NCI-H460 (cell line): ENCODE results near the gene CALHM2. TPM values are rescaled to one million over a fixed set of nuclear protein-coding genes. Genes with fewer than 3 reads are reported as not detected.
"Not testable (repeated sequence)": the region's sequence is repeated elsewhere in the genome, so short reads cannot be mapped to it uniquely, and the experiment has no call there.

Experiments
- DNase-seq: peaks from one replicate; pipeline ENCODE4 v3.0.0-alpha.2; 2016; ENCODE audit warnings: low read depth; ENCODE audit errors: extremely low read depth
- polyA plus RNA-seq: library from polyadenylated mRNA; depleted of rRNA; stranded (reverse); fragments of >200 nt; gene quantifications from 2 replicates; pipeline ENCODE4 v1.2.3, GENCODE V29; 2014; cell fraction: nucleus; rRNA removed
- total RNA-seq: library from RNA; depleted of rRNA; stranded (reverse); fragments of >200 nt; shearing (Covaris generic); gene quantifications from 2 replicates; pipeline ENCODE4 v1.2.3, GENCODE V29; 2014; rRNA removed

The CALHM2 gene, protein sequence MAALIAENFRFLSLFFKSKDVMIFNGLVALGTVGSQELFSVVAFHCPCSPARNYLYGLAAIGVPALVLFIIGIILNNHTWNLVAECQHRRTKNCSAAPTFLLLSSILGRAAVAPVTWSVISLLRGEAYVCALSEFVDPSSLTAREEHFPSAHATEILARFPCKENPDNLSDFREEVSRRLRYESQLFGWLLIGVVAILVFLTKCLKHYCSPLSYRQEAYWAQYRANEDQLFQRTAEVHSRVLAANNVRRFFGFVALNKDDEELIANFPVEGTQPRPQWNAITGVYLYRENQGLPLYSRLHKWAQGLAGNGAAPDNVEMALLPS
- total RNA-seq, result 16.6 and 18.1 TPM in 2 replicates
- polyA plus RNA-seq, result 29.7 and 30.9 TPM in 2 replicates

DNA sequence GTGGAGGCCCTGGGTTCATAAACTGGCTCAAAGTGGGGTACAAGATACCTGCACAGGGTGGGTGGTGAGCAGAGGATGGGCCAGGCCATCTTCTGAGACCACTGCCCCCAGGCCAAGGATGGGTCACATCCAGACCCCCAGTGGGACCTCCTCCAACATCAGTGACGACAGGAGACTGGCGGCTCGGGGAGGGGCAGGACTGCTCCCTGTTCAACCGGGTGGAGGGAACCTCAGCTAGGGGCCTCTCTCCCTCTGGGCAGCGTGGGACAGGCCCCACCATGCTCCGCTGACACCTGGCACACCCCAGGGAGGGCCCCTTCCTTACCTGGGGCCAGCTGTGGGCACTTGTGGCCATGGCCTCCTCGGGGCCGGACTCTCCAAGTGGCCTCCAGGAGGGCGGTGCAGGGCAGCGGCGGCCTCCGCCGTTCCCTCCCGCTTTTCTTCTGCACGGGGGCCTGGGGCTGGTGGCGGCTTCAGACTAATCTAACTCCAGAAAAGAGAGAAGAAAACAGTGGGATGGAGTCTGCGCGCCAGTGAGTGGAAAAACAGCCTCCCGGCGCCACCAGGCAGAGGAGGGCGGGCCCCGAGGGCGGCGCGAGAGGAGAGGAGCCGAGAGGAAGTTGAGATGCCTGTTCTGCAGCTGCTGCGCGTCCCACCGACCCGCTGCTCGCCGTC, at the start of gene CALHM2:
TSS of gene CALHM2 (minus strand) at position 540 of the 675 bp plus-strand sequence. CDS start 2,429 bp downstream, outside the sequence.
- peak; percentile 28 for DNase-seq

DNA sequence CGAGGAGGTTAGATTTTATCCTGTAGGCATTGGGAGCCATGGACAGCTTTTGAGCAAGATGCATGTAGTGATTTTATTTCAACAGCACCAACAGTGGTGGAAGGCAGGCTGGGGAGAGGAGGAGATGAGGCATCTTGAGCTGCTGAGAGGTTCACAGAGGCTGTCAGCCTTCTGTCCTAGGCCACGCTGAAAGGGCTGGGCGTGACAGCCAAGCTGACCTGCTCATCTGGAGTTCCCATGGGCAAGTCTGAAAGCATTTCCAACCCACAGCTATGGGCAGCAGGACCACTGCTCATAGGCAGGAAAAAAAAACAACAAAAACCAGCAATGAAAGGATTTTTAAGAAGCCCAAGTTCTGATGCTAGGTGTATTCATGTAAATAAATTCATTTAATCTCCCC, 49.0 kb upstream of the CALHM2 start:
- no peak for DNase-seq

DNA sequence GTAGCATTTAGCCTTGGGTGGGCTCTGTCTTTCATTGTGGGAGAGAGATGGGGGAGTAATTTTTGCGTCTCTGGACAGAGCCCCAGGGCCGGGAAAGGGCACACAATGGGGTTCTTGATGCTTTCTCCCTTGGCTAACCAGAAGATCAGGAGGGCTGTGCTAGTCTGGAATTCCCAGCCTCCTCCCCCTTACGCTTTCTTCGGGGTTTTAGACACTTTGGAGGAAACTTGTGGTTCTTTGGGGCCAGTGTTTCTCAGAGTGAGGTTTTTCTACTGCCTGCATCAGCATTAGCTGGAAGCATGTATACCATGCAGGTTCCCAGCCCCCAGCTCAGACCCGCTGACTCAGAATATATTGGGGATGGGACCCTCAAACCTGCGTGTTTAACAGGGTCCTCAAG, 48.3 kb upstream of the CALHM2 start:
- DNase-seq, result no peak

DNA sequence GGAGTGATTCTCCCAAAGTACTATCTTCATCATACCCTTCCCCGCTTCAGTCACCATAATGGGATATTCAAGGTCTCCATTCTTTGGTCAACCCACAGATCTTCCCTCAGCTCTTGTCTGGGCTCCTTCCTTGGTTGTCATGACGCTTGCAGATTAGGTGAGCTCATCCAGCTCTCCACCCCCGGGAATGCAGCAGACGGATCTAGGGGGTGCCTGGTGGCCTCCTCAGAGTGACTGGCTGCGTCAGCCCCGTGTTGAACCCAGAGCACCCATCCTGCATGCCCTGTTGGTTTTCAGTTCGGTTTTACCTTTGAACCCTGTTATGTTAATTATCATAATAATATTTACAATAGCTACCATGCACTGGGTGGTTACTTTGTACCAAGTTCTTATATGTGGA, 47.7 kb upstream of the CALHM2 start:
- no peak for DNase-seq

DNA sequence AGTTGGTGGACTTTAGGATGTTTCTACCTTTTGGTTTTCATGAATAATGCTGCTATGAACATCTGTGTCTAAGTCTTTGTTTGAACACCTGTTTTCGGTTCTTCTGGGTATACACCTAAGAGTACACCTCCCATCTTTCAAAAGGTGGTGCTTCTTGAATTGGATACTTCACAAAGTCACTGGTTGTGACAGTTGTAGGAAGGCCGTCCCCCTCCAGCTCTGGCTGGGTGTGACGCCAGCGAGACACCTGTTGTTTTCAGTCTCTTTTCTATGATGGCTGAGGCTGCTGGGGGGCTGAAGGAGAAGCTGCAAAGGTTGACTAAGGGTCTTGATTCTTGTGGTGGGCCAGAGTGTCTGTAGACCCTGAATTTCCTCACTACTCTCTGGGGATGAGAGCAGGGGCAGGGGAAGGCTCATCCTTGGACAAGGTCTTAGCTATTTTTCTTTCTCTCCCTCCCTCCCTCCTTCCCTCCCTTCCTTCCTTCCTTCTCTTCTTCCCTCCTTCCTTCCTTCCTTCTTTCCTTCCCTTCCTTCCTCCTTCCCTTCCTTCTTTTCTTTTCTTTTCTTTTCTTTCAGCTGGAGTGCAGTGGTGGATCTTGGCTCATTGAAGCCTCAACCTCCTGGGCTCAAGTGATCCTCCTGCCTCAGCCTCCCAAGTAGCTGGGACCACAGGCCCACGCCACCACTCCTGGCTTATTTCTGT, 46.9 kb upstream of the CALHM2 start:
- DNase-seq, result no peak

DNA sequence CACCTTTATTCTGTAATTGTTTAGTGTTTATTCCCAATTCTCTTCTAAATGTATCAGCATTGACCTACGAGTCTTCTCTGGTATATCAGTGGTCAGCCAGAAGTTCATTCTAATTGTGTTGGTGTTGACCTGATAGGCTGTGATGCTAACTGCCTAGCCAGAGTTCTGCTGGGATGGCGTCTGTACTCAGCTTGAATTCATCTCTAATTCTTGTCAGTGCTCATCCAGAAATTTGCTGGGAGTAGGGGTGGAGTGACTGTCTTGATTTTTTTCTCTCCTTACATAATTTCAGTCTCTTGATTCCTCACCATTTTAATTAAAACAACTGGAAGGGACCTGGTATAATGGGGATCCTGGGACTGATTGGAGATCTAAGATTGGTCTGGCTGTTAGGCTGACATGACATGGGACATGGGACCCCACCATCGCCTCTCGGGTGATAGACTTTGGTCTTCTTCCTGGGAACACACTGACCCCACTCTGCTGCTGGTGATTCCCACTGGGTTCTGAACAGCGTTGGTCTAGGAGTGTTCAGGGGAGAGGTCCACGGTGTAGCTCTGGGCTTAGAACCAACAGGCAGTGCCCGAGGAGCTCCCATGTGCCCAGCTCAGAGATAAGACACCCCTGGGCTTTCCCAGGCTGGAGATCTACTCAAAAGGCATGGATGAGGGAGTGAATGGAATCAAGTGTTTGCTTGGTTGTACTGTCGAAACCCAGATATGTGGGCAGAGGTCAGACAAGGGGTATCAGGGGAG, 45.2 kb upstream of the CALHM2 start:
- no peak for DNase-seq

DNA sequence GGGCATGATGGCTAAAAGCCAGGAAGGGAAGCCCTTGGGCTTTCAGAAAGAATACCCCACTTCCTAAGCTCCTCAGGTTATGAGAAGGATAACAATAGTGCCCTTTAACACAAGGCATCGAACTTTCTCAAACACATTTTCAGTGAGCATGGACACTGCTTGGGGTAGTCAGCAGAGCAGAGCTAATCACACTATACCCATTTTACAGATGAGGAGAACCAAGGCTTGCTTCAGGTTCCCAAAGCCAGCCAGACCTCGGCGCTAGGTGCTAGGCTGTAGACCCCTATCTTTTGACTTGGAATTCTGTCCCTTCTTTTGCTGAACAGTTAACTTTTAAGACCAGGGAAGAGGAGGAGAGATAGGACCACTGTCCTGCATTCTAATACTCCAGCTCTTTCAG, 43.2 kb upstream of the CALHM2 start:
- DNase-seq, result no peak

DNA sequence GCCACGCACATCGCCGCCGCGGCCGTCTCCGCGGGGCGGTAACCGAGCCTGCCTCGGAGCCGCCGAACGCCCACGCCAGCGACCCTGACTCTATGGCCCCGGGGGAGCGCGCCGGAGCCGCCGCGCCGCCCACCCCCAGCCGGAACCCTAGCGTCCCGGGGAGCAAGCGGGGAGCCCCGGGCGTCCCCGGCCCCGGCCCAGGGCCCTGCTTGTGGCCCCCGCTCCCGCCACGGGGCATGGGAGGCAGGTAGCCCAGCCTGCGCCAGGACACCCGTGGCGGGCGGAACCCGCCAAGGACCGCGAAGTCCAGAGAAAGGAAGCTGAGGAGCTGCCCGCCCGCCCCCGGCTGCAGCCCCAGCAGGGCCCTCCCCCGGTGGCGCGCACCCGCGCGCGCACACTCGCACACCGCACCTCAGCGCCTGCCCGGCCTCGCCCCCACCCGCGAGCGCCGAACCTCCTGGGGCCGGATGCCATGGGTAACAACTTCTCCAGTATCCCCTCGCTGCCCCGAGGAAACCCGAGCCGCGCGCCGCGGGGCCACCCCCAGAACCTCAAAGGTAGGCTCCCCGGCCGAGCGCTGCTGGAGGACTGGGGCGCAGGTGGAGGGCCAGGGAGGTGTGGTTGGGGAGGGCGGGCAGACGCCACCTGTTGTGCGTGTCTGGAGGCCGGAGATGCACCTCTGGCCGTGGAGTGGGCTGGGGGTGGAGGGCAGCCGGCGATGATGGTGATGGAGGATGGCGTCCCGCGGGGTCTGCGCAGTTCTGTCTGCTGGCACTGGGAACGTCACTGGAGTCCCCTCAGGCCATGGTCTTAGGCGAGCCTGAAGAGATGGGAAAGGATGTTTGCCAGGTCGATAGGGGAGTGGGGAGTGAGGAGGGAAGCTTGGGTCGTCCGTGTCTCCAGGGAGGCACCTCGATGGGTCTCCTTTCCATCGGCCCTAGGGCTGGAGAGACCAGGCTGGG, 42.0 kb upstream of the CALHM2 start:
- DNase-seq, result no peak

DNA sequence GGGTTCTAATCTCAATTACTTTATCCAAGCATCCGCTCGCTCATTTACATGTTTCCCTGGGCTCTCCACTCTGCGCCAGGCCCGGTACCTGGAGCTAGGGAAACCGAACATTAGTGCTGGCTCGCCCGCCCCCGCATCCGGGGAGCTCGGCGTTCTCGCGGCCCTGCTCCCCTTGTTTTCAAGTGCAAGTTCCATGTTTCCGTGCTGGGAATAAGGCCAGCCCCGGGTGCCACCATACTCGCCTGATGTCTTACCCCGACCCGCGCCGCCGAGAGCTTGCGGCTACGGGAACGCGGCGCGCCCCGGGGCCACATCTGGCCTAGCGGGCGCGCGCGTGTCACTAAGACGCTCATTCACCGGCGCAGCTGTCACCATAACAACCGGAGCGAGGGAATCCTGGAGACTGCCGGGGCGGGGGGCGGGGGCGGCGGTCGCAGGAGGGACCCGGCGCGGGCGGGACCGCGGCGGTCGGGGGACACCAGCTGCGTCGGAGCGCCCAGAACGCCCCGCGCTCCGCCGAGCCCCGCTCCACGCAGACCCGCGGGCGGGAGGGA, 41.3 kb upstream of the CALHM2 start, which contains the start of gene NEURL1:
TSS of gene NEURL1 (plus strand) at position 344 of the 554 bp plus-strand sequence. CDS start 683 bp downstream, outside the sequence.
- DNase-seq, result no peak

DNA sequence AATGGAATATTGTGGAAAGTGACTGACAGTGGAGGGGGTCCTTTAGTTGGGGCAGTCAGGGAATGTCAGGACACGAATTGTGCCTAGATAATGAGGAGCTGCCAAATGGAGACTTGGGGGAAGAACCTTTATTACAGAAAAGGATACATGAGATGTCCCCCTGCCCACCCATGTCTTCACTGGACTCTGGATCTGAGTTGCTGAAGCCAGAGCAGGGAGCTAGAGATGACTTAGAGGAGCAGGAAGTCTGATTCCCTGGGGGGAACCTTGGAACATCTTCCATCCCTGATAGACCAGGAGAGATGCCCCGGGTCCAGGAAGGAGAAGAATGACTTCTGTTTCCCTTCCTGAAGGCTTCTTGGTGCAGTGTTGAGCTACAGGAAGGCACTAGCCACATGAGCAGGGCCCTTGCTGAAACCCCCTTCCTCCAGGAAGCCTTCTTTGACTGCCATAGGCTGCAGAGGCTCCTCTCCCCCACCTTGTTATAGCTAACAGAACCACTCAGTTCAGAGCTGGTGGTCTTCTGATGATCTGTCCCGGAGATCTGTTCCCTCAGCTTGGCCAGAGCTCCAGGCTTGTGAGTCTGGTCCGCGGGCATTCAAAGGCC, 40.6 kb upstream of the CALHM2 start:
- no peak for DNase-seq

DNA sequence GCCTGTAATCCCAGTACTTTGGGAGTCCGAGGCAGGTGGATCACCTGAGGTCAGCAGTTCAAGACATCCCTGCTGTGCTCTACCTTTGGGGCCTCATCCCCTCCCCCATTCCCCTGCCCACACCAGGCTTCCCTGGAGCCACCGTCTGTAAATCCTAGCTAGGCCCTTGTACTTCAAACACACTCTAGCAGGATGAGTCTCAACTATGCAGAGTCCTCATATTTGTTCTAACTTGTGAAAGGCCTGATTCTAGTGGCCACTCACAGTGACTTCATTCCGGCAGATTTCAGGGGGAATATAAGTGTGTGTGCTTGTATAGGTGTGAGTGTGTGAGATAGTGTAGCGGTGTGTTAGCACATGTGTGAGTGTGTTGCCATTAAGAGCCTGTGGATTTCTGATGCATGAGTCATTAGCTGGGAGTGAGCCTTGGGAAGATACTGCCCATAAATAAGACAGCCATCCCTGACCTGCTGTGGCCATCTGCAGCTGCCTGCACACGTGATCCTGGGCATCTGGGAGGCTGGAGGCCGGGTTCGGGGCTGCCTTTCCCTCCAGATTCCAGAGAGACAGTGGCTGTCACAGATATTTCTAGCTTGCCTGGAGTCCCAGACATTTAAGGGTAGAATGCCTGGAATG, 39.7 kb upstream of the CALHM2 start:
- peak; percentile 16 for DNase-seq

DNA sequence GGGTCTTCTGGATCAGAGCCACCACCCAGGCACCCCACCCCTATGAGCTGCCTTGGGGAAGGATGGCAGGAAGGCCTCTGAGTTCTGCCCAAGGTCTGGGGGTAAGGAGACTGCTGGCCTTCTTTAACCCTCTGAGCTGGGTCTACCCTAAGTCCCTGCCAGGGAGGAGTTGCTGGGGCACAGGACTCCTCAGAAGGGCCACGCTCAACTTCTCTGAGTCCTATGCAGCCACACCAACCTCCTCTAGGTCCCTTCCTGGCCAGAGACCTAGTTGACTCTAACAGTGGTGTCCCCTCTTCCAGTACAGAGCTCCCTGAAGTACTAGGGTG, 38.8 kb upstream of the CALHM2 start:
- DNase-seq, result no peak

DNA sequence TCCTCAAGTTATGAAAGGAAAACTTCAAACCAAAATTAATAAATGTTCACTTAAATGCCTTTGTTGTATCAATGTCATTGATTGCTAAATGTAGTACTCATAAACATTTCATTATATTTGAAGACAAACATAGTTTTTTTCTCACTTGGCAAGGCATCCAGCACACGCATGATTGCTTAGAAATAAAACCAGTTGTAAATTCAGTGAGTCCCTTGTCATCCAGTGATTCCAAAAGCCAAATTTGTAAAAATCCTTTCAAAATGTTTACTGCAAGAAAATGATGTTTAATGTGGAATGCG, 35.2 kb upstream of the CALHM2 start:
- DNase-seq, result no peak

DNA sequence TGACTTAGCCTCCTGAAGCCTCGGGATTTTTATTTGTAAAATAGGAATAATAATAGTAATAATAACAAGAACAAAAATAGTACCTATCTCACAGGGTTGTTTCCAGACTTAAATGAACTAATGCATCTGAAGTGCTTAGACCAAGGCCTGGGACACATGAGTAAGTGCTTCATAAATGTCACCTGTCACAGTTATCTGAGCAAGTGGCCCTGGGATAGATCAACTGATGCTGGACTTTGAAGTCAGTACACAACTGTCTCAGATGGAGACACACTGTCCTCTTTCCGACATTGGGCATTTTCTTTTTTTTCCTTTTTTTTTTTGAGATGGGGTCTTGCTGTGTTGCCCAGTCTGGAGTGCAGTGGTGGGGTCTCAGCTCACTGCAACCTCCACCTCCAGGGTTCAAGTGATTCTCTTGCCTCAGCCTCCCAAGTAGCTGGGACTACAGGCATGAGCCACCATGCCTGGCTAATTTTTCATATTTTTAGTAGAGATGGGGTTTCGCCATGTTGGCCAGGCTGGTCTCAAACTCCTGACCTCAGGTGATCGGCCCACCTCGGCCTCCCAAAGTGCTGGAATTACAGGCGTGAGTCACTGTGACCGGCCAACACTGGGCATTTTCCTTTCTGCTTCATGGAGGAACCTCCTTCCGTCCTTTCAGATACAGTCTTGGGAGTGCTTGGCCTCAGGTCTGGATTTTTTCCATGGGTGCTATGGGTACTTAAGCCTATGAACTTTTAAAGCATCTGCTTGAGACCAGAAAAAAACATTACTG, 34.7 kb upstream of the CALHM2 start:
- DNase-seq, result not testable (repeated sequence)

DNA sequence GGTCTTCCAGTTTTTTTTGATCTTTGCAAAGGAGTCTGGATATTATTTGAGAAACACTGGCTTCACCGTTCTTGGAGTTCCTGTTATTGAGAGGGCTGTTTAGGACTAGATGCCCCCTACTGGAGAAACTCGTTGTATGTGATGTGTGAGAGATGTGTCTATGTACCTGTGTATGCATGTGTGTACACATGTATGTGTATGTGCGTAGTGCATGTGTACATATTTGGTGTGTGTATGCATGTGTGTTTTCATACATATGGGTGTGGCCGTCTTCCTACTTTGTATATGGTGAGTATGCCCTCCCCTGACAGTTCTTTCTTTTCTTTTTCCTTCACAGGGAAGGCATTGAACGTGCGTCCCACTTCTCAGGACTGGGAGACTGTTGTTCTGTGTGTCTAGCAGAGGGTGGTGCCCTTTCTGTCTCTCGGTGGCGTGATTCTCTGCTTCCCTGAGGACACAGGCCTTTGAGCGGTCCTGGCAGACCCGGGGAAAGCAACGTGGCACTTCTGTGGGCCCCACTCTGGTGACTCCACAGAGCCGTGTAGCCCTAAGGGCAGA, 29.9 kb upstream of the CALHM2 start:
- DNase-seq, result peak; percentile 73

DNA sequence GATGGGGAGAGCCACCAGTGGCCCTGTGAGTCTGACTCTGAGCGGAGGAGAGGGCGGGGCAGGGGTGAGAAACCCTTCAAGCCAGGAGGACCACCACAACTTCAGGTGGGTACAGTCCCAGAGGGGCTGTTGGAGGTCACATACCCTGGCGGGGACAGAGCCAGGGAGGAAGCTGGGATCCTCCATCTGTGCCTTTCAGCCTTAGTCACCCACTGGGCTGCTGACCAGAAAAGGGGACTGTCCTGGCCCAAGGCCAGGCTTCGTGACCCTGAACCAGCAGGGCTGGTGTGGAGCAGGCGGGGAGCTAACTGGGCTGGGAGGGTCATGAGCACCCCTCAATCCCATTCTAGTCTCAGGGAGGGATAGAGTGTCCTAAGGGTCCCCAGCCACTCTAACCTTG, 28.4 kb upstream of the CALHM2 start:
- no peak for DNase-seq

DNA sequence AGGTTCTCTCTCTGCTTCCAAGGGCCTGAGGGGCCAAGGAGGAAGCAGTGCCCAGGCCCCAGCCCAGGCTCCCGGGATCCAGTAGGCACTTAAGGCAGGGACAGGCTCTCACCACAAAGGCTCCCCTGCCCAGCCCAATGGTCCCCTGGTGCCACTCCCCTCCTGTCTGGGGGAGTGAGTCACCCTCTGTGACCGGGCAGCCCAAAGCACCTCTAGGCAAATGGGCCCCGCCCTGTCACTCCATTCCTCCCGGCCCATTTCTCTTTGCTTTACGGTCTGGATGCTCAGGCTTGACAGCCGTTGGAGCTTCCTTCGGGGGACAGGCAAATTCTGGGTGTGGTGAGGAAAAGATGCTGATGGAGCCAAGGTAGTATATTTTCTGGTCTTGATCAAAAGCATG, 27.0 kb upstream of the CALHM2 start, which contains the start of gene CALHM3:
TSS of gene CALHM3 (minus strand) at position 106 of the 400 bp plus-strand sequence. CDS start 208 bp downstream, outside the sequence.
- peak; percentile 18 for DNase-seq
